GM12865 (cell line): ENCODE data around the gene UGT1A9.

ENCODE experiments used
- DNase-seq: peaks from one replicate; pipeline ENCODE4 v3.0.0; 2010; ENCODE audit warnings: low read depth
- H3K4me3 ChIP-seq: 2 replicates; pipeline ENCODE4 v1.5.1; 2011; ENCODE audit warnings: mild to moderate bottlenecking, low read depth, low read length, control low read depth
- TF ChIP-seq, protein P1 (sequence below): IDR thresholded peaks from 2 replicates; pipeline ENCODE4 v1.5.1; 2011; ENCODE audit warnings: low read length, control low read depth, low read depth, inconsistent platforms; ENCODE audit not compliant: insufficient read depth; ENCODE audit errors: missing control alignments

Gene UGT1A9

DNA sequence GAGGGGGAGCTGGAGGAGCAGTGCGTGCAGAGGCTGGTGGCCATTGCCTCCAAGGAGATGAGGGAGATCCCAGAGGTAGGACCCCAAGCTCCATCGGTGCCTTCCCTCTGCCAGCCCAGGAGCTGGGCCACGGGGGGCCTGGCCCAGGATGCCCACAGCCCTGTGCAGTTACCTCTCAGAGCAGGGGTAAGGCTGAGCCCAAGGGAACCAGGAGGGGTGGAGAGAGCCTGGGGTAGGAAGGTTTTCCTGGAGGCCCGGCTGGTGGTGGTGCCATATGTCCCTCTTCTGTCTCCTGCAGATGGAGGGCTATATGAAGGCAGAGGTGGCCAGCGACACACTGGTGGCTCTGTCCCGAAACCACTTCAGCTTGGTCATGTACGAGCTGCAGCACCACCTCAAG lies 117.9 kb downstream of the UGT1A9 start:
- H3K4me3 ChIP-seq: no peak overlapping the region
- no peak for DNase-seq
- TF ChIP-seq, protein P1, sequence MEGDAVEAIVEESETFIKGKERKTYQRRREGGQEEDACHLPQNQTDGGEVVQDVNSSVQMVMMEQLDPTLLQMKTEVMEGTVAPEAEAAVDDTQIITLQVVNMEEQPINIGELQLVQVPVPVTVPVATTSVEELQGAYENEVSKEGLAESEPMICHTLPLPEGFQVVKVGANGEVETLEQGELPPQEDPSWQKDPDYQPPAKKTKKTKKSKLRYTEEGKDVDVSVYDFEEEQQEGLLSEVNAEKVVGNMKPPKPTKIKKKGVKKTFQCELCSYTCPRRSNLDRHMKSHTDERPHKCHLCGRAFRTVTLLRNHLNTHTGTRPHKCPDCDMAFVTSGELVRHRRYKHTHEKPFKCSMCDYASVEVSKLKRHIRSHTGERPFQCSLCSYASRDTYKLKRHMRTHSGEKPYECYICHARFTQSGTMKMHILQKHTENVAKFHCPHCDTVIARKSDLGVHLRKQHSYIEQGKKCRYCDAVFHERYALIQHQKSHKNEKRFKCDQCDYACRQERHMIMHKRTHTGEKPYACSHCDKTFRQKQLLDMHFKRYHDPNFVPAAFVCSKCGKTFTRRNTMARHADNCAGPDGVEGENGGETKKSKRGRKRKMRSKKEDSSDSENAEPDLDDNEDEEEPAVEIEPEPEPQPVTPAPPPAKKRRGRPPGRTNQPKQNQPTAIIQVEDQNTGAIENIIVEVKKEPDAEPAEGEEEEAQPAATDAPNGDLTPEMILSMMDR: no peak

DNA sequence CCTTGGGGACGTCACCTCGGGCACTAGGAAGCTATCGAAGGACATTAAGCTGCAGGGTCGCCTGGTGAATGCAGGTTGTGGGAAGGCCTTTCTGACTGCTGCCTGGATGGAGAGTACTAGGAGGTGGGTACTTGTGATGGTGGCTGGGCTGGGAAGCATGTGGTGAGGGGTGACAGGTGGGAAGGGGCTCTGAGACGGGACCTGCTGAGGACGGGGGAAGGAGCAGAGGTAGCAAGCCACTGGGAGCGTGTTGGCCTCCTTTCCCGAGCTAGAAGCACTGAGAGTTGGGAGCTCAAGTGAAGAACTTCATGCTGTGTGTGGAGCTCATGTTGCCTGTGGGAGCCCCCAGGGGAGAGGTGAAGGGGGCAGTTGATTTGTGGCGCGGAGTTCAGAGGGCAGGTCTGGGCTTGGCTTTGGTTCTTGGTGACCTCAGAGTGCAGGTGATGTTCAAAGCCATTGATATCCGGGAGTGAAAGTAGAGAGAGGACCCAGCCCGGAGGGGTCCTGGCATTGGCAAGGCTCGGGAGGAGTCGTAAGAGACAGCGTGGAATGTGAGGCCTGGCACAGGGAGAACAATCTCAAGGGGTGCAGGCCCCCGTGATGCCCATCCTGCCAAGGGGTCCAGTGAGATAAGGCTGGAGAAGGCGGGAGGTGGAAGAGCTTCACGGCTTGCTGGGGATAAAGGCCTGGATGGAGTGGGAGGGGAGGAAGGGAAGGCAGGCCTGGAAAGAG lies 119.6 kb downstream of the UGT1A9 start:
- no peak for DNase-seq
- TF ChIP-seq, protein P1: no peak

DNA sequence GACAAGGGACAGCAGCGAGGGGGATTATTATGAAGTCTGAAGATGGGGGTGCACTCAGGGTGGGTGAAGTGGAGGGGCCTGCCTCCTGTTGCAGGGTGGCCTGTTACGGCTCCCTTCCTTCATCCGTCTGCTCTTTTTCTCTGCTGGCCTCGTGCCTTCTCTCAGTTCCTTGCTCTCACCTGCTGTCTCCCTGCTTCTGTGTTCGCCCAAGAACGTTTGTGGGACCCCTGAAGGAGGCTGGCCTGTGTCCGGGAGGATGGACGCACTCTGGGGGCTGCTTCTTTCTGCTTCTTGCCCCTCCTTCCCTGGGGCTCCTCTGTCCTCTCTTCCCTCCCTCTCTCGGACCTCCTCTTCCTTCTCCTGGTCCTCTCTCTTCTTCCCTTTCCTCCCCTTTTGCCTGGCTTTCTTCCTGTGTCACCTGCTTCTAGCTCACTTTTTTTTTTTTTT lies 120.2 kb downstream of the UGT1A9 start:
- H3K4me3 ChIP-seq: no peak overlapping the region
- TF ChIP-seq, protein P1: no peak
- DNase-seq: no peak

More for the DNA sequence above, 119.6 kb downstream of the UGT1A9 start:
- H3K4me3 ChIP-seq: no peak overlapping the region

DNA sequence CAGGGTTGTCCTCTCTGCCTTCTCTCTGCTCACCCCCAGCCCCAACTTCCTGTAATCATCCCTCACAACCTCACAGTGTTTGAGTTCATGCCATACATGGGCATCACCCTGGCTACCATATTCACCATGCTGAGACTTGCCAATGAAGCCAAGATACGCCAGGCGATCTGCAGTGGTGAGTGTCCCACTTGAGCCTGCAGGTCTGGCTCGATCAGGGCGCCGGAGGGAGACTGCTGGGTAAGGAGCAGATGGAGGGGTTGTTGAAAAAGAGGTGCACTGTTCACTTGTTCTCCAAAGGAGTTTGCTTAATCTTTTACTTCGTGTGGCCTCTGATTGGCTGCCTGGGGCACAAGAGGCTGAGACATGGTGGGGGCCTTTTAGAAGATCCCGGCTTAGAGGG lies 121.0 kb downstream of the UGT1A9 start:
- DNase-seq: no peak
- H3K4me3 ChIP-seq: no peak overlapping the region
- TF ChIP-seq, protein P1: no peak

DNA sequence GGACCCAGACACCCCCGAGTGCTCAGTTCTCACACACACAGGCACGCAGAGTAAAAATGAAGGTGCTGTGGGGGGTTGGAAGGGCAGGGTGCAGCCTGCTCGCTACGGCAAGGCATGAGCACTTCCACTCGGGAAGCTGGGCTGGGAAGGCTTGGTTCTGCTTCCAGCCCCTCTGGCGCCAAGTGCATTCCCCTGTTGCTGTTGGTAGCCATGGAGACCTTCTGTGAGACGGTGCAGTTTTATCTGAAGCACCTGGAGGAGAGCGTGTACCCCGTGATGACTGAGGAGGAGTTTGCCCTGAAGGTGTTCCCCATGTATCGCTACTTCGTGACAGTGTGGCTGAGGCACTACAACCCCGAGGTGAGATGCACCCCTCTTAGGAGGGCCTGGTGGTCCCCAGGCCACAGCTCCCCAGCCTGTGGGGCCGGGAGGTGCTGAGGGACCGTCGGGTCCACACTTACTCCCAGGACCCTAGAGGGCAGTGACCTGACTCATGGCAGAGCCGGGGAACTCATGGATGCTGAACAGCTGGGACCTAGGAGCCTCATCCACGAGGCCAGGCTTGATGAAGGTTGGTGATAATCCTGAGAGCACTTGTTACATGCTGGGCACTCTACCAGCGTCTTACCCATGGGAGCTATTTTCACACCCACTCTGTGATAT lies 121.9 kb downstream of the UGT1A9 start:
- no peak for DNase-seq
- TF ChIP-seq, protein P1: no peak
- no peak overlapping the region for H3K4me3 ChIP-seq

DNA sequence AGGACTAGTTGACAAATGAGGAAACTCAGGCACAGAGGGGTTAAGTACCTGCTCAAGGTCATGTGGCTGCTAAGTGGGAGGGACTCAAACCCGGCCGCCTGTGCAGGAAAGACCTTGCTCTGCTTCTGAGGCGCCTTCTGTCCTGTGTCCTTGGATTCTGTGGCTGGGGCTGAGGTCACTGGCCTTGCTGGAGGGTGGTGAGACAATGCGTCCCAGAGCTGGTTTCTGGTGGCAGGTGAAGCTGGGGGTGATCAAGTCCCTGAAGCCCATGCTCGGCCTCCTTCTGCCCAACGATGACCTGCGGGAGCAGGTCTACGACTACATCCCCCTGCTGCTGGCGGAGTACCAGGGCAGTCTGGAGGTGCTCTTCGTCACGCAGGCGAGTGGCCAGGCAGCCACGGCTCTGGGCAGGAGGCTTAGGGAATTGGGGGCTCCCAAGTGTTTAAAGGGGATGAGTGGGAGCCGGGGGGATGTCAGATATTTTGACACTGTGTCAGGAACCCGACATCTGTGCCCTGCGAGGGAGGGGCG lies 122.5 kb downstream of the UGT1A9 start:
- TF ChIP-seq, protein P1: no peak

More for the DNA sequence above, 122.5 kb downstream of the UGT1A9 start:
- no peak for DNase-seq
- no peak overlapping the region for H3K4me3 ChIP-seq
